Right lobe of liver (tissue), 6 donors: ENCODE measurements around the gene GID8. TPM values are rescaled to one million over a fixed set of nuclear protein-coding genes. Genes with fewer than 3 reads are reported as not detected.

Source experiments
- ATAC-seq, 4 donors: fragments of 200-7000 bp; cut with Tn5 transposase; one replicate each; pipeline ENCODE4 v1.9.1; 2020; ENCODE audit warnings: mild to moderate bottlenecking in 4 of 4, moderate library complexity in 4 of 4
- DNase-seq, 3 donors: peaks; one replicate each; pipeline ENCODE4 v3.0.0-alpha.2; 2020
- H3K27ac ChIP-seq, 3 donors: fragments of 200-600 bp; one replicate each; pipeline ENCODE4 v1.8.0; 2022
- H3K27me3 ChIP-seq, 2 donors: fragments of 200-600 bp; one replicate each; pipeline ENCODE4 v1.8.0; 2022
- H3K36me3 ChIP-seq, 4 donors: fragments of 200-600 bp; sonication (generic) in 1 of 4; one replicate each; pipeline versions ENCODE4 v1.5.1 to v1.8.0; 2017 to 2022; ENCODE audit warnings: control low read depth in 1 of 4
- H3K4me1 ChIP-seq, 4 donors: fragments of 200-600 bp; sonication (generic) in 1 of 4; one replicate each; pipeline versions ENCODE4 v1.5.1 to v1.8.0; 2017 to 2022; ENCODE audit warnings: control low read depth in 1 of 4
- H3K4me3 ChIP-seq, 3 donors: fragments of 200-600 bp; one replicate each; pipeline ENCODE4 v1.8.0; 2022
- H3K9me3 ChIP-seq, 4 donors: fragments of 200-600 bp; sonication (generic) in 1 of 4; one replicate each; pipeline versions ENCODE4 v1.5.1 to v1.8.0; 2017 to 2022; ENCODE audit warnings: control low read depth in 1 of 4
- POLR2A ChIP-seq: fragments of 450-650 bp; IDR thresholded peaks from one replicate; pipeline ENCODE4 v1.6.1; 2017; ENCODE audit warnings: antibody characterized with exemption, mild to moderate bottlenecking
- WGBS: methylation state at CpG from one replicate; pipeline ENCODE4 v1.1.6; 2018; ENCODE audit warnings: low coverage, low lambda C conversion rate; ENCODE audit not compliant: insufficient coverage; ENCODE audit errors: missing lambda C conversion rate; 5-methylcytosine and 5-hydroxymethylcytosine counted together
- intact Hi-C, 2 donors: fragments of 100-400 bp; cut with DNase I; formaldehyde crosslinking; loops; one replicate each; pipeline versions ENCODE4 v1.11.2 to v1.14.1; 2022
- total RNA-seq, 6 experiments: library from RNA; depleted of rRNA in 2 of 6; stranded (reverse); fragments of >200 nt in 2 of 6; fragmentation: NEBNext Ultra II Directional in 3 of 6; extraction: Animal tissue kit (Norgen Biotek cat#: 25700) in 3 of 6; gene quantifications; one replicate each; pipeline versions ENCODE4 v1.1.0 to v1.2.4, GENCODE V29; 2016 to 2023
- TF ChIP-seq, protein P1 (sequence below), 4 donors: fragments of 200-600 bp in 3 of 4; fragments of 450-650 bp in 1 of 4; IDR thresholded peaks; one replicate each; pipeline versions ENCODE4 v1.5.1 to v1.8.0; 2016 to 2022; ENCODE audit warnings: antibody characterized with exemption in 4 of 4, mild to moderate bottlenecking in 2 of 4
- donor health status: DM: no; HTN: yes; CAD: no.
- donor health status: DM: no; HTN: no; CAD: no.
- donor health status: DM: no; HTN: no; CAD: no.
- donor health status: DM: no; HTN: yes; CAD: no.
- donor health status: DM: no; HTN: yes; CAD: no.

Gene GID8
- total RNA-seq, 6 experiments from 2014 or later = 12.6 to 18.9 (median 15.1) TPM

DNA sequence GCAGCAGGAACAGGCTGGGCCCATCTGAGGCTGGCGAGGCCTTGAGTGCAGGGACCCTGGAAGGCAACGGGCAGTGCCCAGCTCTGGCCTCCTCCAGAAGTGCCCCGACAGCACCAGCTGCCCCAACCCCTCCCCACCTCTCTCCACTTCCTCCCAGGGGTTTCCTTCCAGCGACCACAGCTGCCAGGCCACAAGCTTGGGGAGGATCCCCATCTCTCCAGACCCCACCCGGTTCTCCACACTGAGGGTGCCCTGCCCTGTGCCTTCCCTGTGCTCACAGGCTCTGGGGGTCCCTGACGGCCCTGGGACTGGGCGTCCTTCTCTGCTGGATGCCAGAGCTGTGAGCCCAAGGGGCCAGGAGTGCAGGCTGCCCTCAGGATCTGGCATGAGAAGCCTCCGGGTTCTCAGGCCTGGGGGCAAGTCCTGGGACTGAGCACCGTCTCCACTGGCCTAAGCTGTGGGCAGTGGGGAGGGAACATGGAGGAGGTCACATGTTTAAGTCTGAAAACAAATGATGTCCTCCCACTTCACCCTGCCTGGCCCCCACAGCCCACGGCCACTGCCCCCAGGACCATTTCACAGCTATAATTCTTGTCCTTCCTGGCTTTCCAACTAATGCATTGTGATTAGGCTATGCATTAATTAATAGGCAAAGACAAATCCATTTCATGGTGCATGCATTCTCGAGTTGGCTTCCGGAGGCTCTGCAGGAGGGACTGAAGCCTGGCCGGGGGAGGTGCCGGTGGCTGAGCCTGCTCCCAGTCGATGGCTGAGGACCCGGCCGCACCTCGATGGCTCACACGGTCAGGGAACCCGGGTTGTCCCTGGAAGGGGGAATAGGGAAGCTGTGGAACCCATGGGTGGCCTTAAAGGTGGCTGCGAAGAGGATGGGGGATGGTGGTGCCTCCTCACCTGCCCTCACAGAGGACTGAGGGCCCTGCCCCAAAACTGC is 44.5 kb downstream of the GID8 start:
- Histone ChIP-seq H3K27ac (no peak overlapping the region), H3K9me3 (no peaks in the 10 kb centered on the region), H3K4me3 (no peak overlapping the region), H3K27me3 (no peaks in the 10 kb centered on the region), H3K4me1 (no peaks in the 10 kb centered on the region), H3K36me3 (no peaks in the 10 kb centered on the region)
- ATAC-seq (no peak), DNase-seq (no peak)
- TF ChIP-seq, protein P1, sequence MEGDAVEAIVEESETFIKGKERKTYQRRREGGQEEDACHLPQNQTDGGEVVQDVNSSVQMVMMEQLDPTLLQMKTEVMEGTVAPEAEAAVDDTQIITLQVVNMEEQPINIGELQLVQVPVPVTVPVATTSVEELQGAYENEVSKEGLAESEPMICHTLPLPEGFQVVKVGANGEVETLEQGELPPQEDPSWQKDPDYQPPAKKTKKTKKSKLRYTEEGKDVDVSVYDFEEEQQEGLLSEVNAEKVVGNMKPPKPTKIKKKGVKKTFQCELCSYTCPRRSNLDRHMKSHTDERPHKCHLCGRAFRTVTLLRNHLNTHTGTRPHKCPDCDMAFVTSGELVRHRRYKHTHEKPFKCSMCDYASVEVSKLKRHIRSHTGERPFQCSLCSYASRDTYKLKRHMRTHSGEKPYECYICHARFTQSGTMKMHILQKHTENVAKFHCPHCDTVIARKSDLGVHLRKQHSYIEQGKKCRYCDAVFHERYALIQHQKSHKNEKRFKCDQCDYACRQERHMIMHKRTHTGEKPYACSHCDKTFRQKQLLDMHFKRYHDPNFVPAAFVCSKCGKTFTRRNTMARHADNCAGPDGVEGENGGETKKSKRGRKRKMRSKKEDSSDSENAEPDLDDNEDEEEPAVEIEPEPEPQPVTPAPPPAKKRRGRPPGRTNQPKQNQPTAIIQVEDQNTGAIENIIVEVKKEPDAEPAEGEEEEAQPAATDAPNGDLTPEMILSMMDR (IDR thresholded peaks at IDR 0.05) = no peak
- 45% methylated on average over 5 of the region's 21 CpGs for WGBS
- intact Hi-C loops = no loop called here

DNA sequence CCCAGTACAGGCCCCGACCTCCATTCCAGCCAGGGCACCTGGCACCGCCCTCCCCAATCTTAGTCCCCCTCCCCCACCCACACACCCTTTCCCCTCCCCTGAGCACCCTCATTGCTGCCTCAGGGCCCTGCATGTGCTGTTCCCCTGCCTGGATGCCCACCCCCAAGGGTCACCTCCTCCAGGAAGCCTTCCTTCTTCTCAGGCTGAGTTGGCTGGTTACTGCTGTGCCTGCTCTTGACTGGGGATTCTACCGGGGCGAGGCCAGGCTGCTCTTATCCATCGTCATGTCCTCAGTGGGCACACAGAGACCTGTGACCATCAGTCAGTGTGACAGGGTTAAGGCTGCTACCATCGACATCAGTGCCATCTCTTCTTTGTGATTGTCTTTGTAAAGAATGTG is 45.3 kb downstream of the GID8 start:
- H3K4me3 ChIP-seq = no peak overlapping the region
- TF ChIP-seq, protein P1 (IDR thresholded peaks at IDR 0.05) = no peak
- no peak for TF ChIP-seq POLR2A
- DNase-seq (no peak), ATAC-seq (no peak)
- no peaks in the 10 kb centered on the region for H3K27me3 ChIP-seq
- WGBS = 34% methylated on average over 3 of the region's 6 CpGs
- no peak overlapping the region for H3K27ac ChIP-seq
- H3K4me1 ChIP-seq = no peaks in the 10 kb centered on the region
- no peaks in the 10 kb centered on the region for H3K9me3 ChIP-seq
- no peaks in the 10 kb centered on the region for H3K36me3 ChIP-seq
- intact Hi-C loops = no loop called here

DNA sequence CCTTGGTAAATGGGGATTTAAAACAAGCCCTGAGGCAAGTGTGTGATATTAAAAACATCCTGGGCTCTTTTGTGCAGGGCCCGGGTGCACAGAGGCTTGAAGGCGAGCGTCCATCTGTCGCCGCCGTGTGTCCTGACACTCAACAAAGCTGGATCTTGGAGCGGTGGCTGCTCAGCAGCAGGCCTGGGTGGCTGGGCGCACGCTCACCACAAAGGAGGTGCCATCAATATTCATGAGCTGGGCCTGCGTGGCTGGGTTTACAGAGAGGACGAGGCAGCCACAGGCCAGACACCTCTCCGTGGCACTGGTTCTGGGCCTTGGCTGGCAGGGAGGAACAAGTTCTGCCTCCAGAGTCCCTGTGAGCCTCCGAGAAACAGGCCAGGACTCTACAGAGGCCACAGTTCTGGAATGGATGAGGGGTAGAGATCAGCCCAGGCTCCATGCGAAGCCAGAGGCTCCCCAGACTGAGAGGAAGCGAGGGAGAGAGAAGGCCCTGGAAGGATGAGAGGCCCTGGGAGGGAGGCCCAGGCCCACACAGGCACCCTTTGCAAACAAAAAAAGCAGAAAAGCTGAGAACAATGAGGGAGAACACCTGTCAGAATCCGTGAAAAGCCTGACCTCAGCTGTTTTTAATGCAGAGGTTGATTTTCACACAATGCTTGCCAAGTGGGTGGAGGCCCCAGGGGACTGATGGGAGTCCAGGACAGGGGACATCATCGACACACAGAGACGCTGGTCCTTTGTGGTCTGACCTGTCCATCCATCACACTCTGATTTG is 46.9 kb downstream of the GID8 start:
- DNase-seq (no peak), ATAC-seq (no peak)
- Histone ChIP-seq H3K27ac (no peak overlapping the region), H3K4me3 (no peak overlapping the region), H3K27me3 (no peaks in the 10 kb centered on the region), H3K4me1 (no peaks in the 10 kb centered on the region), H3K9me3 (no peaks in the 10 kb centered on the region), H3K36me3 (no peaks in the 10 kb centered on the region)
- no peak for TF ChIP-seq POLR2A
- TF ChIP-seq, protein P1 (IDR thresholded peaks at IDR 0.05) = no peak
- intact Hi-C loops = no loop called here
- 50% methylated on average over 6 of the region's 18 CpGs for WGBS

DNA sequence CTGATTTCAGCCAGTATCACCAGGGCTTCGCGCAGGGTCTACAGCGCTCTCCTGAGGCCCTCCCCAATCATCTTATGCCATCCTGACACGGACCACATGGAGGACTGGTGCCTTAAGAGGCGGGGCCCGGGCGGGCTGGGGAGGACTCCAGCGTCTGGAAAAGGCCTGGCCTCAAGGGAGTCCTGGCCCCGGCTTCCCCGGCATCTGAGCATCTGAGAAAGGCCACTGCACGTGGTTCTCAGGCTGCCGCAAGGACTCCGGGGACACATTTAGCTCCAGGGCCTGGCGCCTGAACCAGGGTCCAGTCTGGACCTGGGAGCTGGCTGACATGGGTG is 47.5 kb downstream of the GID8 start:
- Histone ChIP-seq H3K27ac (no peak overlapping the region), H3K9me3 (no peaks in the 10 kb centered on the region), H3K4me1 (no peaks in the 10 kb centered on the region), H3K27me3 (no peaks in the 10 kb centered on the region), H3K4me3 (no peak overlapping the region), H3K36me3 (no peaks in the 10 kb centered on the region)
- TF ChIP-seq, protein P1 (IDR thresholded peaks at IDR 0.05) = no peak
- TF ChIP-seq POLR2A = no peak
- intact Hi-C loops = no loop called here
- no peak for DNase-seq
- WGBS = 70% methylated on average over 4 of the region's 14 CpGs
- ATAC-seq = no peak
